GM12892 (cell line): ENCODE results near the gene ARPP19.
"Not testable (repeated sequence)": the region's sequence is repeated elsewhere in the genome, so short reads cannot be mapped to it uniquely, and the experiment has no call there.

ENCODE experiments used
- DNase-seq: peaks from one replicate; pipeline ENCODE4 v3.0.0; 2011; ENCODE audit not compliant: insufficient read length
- FAIRE-seq: peaks from 2 replicates; lab custom pipeline; 2011; peaks lifted over from hg19 to GRCh38; lab: Jason Lieb, UNC
- POLR2A ChIP-seq: IDR thresholded peaks from 2 replicates; pipeline ENCODE4 v1.6.1; 2011; ENCODE audit warnings: low read depth, low read length, control low read depth
- POLR2AphosphoS5 ChIP-seq: IDR thresholded peaks from 2 replicates; pipeline ENCODE4 v1.6.1; 2011; ENCODE audit warnings: low read depth, low read length, control low read depth
- TAF1 ChIP-seq: IDR thresholded peaks from 2 replicates; pipeline ENCODE4 v1.6.1; 2011; ENCODE audit warnings: low read depth, mild to moderate bottlenecking, control low read depth, low read length, borderline replicate concordance

The ARPP19 gene

GRCh38 chr15:52518487-52519371, 50.1 kb downstream of the ARPP19 start:
- no peak for TF ChIP-seq POLR2A
- TF ChIP-seq TAF1, result no peak
- no peak for DNase-seq
- no peak for FAIRE-seq

GRCh38 chr15:52517014-52517413, 51.8 kb downstream of the ARPP19 start:
- TF ChIP-seq POLR2AphosphoS5 (no peak), TAF1 (no peak), POLR2A (no peak)
- DNase-seq (no peak), FAIRE-seq (no peak)

- DNase-seq (no peak), FAIRE-seq (no peak)
- TF ChIP-seq POLR2AphosphoS5, result no peak
These were observed 53.5 kb downstream of the ARPP19 start for GRCh38 chr15:52515343-52515742.

- DNase-seq, result no peak
- TF ChIP-seq POLR2A (no peak), TAF1 (no peak)
- no peak for FAIRE-seq
These were observed 54.3 kb downstream of the ARPP19 start for GRCh38 chr15:52514482-52514881.

- not testable (repeated sequence) for FAIRE-seq, DNase-seq
These were observed 56.0 kb downstream of the ARPP19 start for GRCh38 chr15:52512869-52513268.

- no peak for FAIRE-seq
- TF ChIP-seq POLR2AphosphoS5 (no peak), TAF1 (no peak), POLR2A (no peak)
These were observed 57.7 kb downstream of the ARPP19 start for GRCh38 chr15:52511084-52511483.

GRCh38 chr15:52509500-52510245, 59.2 kb downstream of the ARPP19 start:
- no peak for TF ChIP-seq POLR2AphosphoS5
- TF ChIP-seq TAF1, result no peak
- FAIRE-seq (no peak), DNase-seq (no peak)

More at GRCh38 chr15:52511084-52511483, 57.7 kb downstream of the ARPP19 start:
- DNase-seq, result no peak

- DNase-seq (no peak), FAIRE-seq (no peak)
- TF ChIP-seq POLR2AphosphoS5, result no peak
- TF ChIP-seq POLR2A, result no peak
- no peak for TF ChIP-seq TAF1
These were observed 62.3 kb downstream of the ARPP19 start for GRCh38 chr15:52506549-52506948.

GRCh38 chr15:52505151-52505550, 63.7 kb downstream of the ARPP19 start:
- DNase-seq, result no peak
- FAIRE-seq, result no peak
- no peak for TF ChIP-seq TAF1
- TF ChIP-seq POLR2AphosphoS5, result no peak
- TF ChIP-seq POLR2A, result no peak

GRCh38 chr15:52503788-52504496, 64.9 kb downstream of the ARPP19 start:
- DNase-seq, result no peak
- peak; percentile 73 for FAIRE-seq
- TF ChIP-seq POLR2A (no peak), POLR2AphosphoS5 (no peak), TAF1 (no peak)

- TF ChIP-seq POLR2A, result no peak
- no peak for TF ChIP-seq TAF1
- no peak for TF ChIP-seq POLR2AphosphoS5
- DNase-seq (no peak), FAIRE-seq (no peak)
These were observed 66.2 kb downstream of the ARPP19 start for GRCh38 chr15:52502608-52503007.

- peak; percentile 9 for FAIRE-seq
- TF ChIP-seq POLR2A (no peak), TAF1 (no peak)
- no peak for DNase-seq
These were observed 69.3 kb downstream of the ARPP19 start for GRCh38 chr15:52499506-52499905.
